ENCODE results near the gene VPS52. TPM values are rescaled to one million over a fixed set of nuclear protein-coding genes. Genes with fewer than 3 reads are reported as not detected.

VPS52 gene
- total and polyA plus RNA-seq, 9 of the 15 experiments (the other 6 are each of a cell fraction or from before 2014, with no cell fraction given) = 24.4 to 103 (median 40.2) TPM

- TF ChIP-seq ZNF512 (tag; IDR thresholded peaks at IDR 0.05) (no peak), SAP30 (IDR thresholded peaks at IDR 0.05; ENCODE audit: borderline replicate concordance, insufficient read depth, low read depth, low read length, poor library complexity, severe bottlenecking) (peak; percentile 97), NEUROD1 (IDR thresholded peaks at IDR 0.05; ENCODE audit: borderline replicate concordance, low read depth, low read length, partially characterized antibody) (peak; percentile 69), ZNF780A (CRISPR knock-in tag; IDR thresholded peaks at IDR 0.05) (no peak), ARID3B (CRISPR knock-in tag; IDR thresholded peaks at IDR 0.05; ENCODE audit: borderline replicate concordance) (no peak), CBFA2T3 (IDR thresholded peaks at IDR 0.05) (peak; percentile 81), RNF219 (CRISPR knock-in tag; IDR thresholded peaks at IDR 0.05) (no peak), XRCC3 (IDR thresholded peaks at IDR 0.05) (no peak), ZNF609 (CRISPR knock-in tag; IDR thresholded peaks at IDR 0.05; ENCODE audit: borderline replicate concordance) (no peak; the same call in 1 of the 2 replicates), SMAD4 (CRISPR knock-in tag; conservative IDR thresholded peaks at IDR 0.05) (peak; percentile 88), ZMIZ1 (IDR thresholded peaks at IDR 0.05; ENCODE audit: low read depth in 2 of 2, low read length in 2 of 2) (peak in 1 of 2 experiments; percentile 83; a peak in 1 of 4 replicates)
These were observed at the start of gene VPS52, which contains the start of gene RPS18 (continued) for GRCh38 chr6:33271468-33272274.
